ENCODE data around the gene TOX3.

GRCh38 chr16:52573365-52574299 lies 26.7 kb upstream of the TOX3 start:
- TF ChIP-seq, protein P1, sequence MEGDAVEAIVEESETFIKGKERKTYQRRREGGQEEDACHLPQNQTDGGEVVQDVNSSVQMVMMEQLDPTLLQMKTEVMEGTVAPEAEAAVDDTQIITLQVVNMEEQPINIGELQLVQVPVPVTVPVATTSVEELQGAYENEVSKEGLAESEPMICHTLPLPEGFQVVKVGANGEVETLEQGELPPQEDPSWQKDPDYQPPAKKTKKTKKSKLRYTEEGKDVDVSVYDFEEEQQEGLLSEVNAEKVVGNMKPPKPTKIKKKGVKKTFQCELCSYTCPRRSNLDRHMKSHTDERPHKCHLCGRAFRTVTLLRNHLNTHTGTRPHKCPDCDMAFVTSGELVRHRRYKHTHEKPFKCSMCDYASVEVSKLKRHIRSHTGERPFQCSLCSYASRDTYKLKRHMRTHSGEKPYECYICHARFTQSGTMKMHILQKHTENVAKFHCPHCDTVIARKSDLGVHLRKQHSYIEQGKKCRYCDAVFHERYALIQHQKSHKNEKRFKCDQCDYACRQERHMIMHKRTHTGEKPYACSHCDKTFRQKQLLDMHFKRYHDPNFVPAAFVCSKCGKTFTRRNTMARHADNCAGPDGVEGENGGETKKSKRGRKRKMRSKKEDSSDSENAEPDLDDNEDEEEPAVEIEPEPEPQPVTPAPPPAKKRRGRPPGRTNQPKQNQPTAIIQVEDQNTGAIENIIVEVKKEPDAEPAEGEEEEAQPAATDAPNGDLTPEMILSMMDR (conservative IDR thresholded peaks at IDR 0.05) = no peak
- no peak for TF ChIP-seq ZFX (IDR thresholded peaks at IDR 0.05)

Data from C4-2B (cell line).